MM.1S (cell line): ENCODE results near the gene SRSF3.
"Not testable (repeated sequence)": the region's sequence is repeated elsewhere in the genome, so short reads cannot be mapped to it uniquely, and the experiment has no call there.

Source experiments
- DNase-seq: peaks from one replicate; pipeline ENCODE4 v3.0.0-alpha.2; 2015
- H2AFZ ChIP-seq: fragments of 300-600 bp; sonication (generic); 2 replicates; pipeline ENCODE4 v1.6.0; 2016; ENCODE audit warnings: antibody characterized with exemption, low read length
- H3F3A ChIP-seq: fragments of 300-600 bp; sonication (generic); 2 replicates; pipeline ENCODE4 v1.6.1; 2016; ENCODE audit warnings: mild to moderate bottlenecking, antibody characterized with exemption, low read length, moderate library complexity, mixed read lengths; ENCODE audit not compliant: insufficient read depth
- H3K27ac ChIP-seq: fragments of 300-600 bp; sonication (generic); 2 replicates; pipeline ENCODE4 v1.5.1; 2016; ENCODE audit warnings: mild to moderate bottlenecking, low read length
- H3K27me3 ChIP-seq: fragments of 300-600 bp; sonication (generic); replicated peaks from 2 replicates; pipeline ENCODE4 v1.6.0; 2016; ENCODE audit warnings: low read length; ENCODE audit not compliant: insufficient read depth
- H3K36me3 ChIP-seq: fragments of 300-600 bp; sonication (generic); replicated peaks from 2 replicates; pipeline ENCODE4 v1.6.1; 2016; ENCODE audit warnings: mild to moderate bottlenecking, low read length, mixed read lengths; ENCODE audit not compliant: insufficient read depth
- H3K4me1 ChIP-seq: fragments of 300-600 bp; sonication (generic); 2 replicates; pipeline ENCODE4 v1.6.1; 2016; ENCODE audit warnings: low read length, mixed read lengths
- H3K4me2 ChIP-seq: fragments of 300-600 bp; sonication (generic); 2 replicates; pipeline ENCODE4 v1.6.0; 2016; ENCODE audit warnings: low read depth, low read length
- H3K4me3 ChIP-seq: fragments of 300-600 bp; sonication (generic); 2 replicates; pipeline ENCODE4 v1.5.1; 2016; ENCODE audit warnings: low read length, mixed read lengths
- H3K79me2 ChIP-seq: fragments of 300-600 bp; sonication (generic); 2 replicates; pipeline ENCODE4 v1.6.1; 2016; ENCODE audit warnings: mixed run types, low read length, mixed read lengths
- H3K9ac ChIP-seq: fragments of 300-600 bp; sonication (generic); 2 replicates; pipeline ENCODE4 v1.6.1; 2016; ENCODE audit warnings: low read length, mixed read lengths
- H3K9me2 ChIP-seq: fragments of 300-600 bp; sonication (generic); replicated peaks from 2 replicates; pipeline ENCODE4 v1.6.1; 2016; ENCODE audit warnings: mild to moderate bottlenecking, low read length, mixed read lengths; ENCODE audit not compliant: insufficient read depth
- H3K9me3 ChIP-seq: fragments of 300-600 bp; sonication (generic); replicated peaks from 2 replicates; pipeline ENCODE4 v1.6.1; 2016; ENCODE audit warnings: mild to moderate bottlenecking, low read length, mixed read lengths; ENCODE audit not compliant: insufficient read depth
- H4K20me1 ChIP-seq: fragments of 300-600 bp; sonication (generic); 2 replicates; pipeline ENCODE4 v1.6.1; 2016; ENCODE audit warnings: mild to moderate bottlenecking, low read length, moderate library complexity, mixed read lengths; ENCODE audit not compliant: insufficient read depth
- CTCF ChIP-seq: fragments of 300-600 bp; sonication (generic); IDR thresholded peaks from 2 replicates; pipeline ENCODE4 v1.5.1; 2016; ENCODE audit warnings: antibody characterized with exemption, low read length, mixed read lengths
- EZH2 ChIP-seq: fragments of 300-600 bp; sonication (generic); optimal IDR thresholded peaks from 2 replicates; pipeline ENCODE3; 2017; ENCODE audit warnings: low read depth, mild to moderate bottlenecking, antibody characterized with exemption, low read length, mixed read lengths
- EZH2phosphoT487 ChIP-seq: fragments of 300-600 bp; sonication (generic); IDR thresholded peaks from 2 replicates; pipeline ENCODE4 v1.6.1; 2018; ENCODE audit warnings: antibody characterized with exemption, low read length

The SRSF3 gene

GRCh38 chr6:36604090-36605060, 10.2 kb downstream of the SRSF3 start:
- no peak for DNase-seq
- Histone ChIP-seq H3K9me2 (no peaks in the 10 kb centered on the region), H3K36me3 (peaks cover 48% of the 10 kb centered on the region), H3K4me2 (no peak overlapping the region), H3K79me2 (peaks cover 80% of the 10 kb centered on the region), H3F3A (peaks cover 77% of the 10 kb centered on the region), H3K4me3 (no peak overlapping the region), H2AFZ (no peak overlapping the region), H3K9ac (no peak overlapping the region), H3K27ac (no peak overlapping the region), H4K20me1 (peaks cover 63% of the 10 kb centered on the region), H3K9me3 (no peaks in the 10 kb centered on the region), H3K27me3 (no peaks in the 10 kb centered on the region), H3K4me1 (peaks cover 16% of the 10 kb centered on the region)
- TF ChIP-seq EZH2phosphoT487: no peak
- TF ChIP-seq EZH2: no peak
- no peak for TF ChIP-seq CTCF

GRCh38 chr6:36605143-36605542, 11.0 kb downstream of the SRSF3 start:
- H3K4me1 ChIP-seq: peaks cover 8% of the 10 kb centered on the region; the same call in 1 of the 2 replicates
- no peaks in the 10 kb centered on the region for H3K27me3 ChIP-seq
- no peak overlapping the region for H3K4me2 ChIP-seq
- no peak overlapping the region for H3K9ac ChIP-seq
- no peak overlapping the region for H3K4me3 ChIP-seq
- no peak overlapping the region for H2AFZ ChIP-seq
- peaks cover 83% of the 10 kb centered on the region for H3F3A ChIP-seq
- DNase-seq: no peak
- TF ChIP-seq CTCF: no peak
- TF ChIP-seq EZH2phosphoT487: no peak
- no peak for TF ChIP-seq EZH2
- H3K27ac ChIP-seq: no peak overlapping the region
- peaks cover 41% of the 10 kb centered on the region for H3K36me3 ChIP-seq
- no peaks in the 10 kb centered on the region for H3K9me2 ChIP-seq
- H4K20me1 ChIP-seq: peaks cover 55% of the 10 kb centered on the region
- peaks cover 75% of the 10 kb centered on the region for H3K79me2 ChIP-seq
- H3K9me3 ChIP-seq: no peaks in the 10 kb centered on the region

- Histone ChIP-seq H2AFZ (no peak overlapping the region), H3K9me3 (no peaks in the 10 kb centered on the region), H3K9ac (no peak overlapping the region), H4K20me1 (peaks cover 49% of the 10 kb centered on the region), H3K4me3 (no peak overlapping the region), H3K27ac (no peak overlapping the region), H3K36me3 (peaks cover 38% of the 10 kb centered on the region), H3K79me2 (peaks cover 68% of the 10 kb centered on the region), H3K4me2 (no peak overlapping the region), H3K4me1 (peaks cover 13% of the 10 kb centered on the region), H3F3A (peaks cover 85% of the 10 kb centered on the region), H3K9me2 (no peaks in the 10 kb centered on the region), H3K27me3 (no peaks in the 10 kb centered on the region)
- DNase-seq: no peak
- TF ChIP-seq EZH2 (no peak), CTCF (peak; percentile 9; the same call in 1 of the 2 replicates)
These were observed 11.6 kb downstream of the SRSF3 start for GRCh38 chr6:36605560-36606391.

- Histone ChIP-seq H3F3A (peaks cover 83% of the 10 kb centered on the region), H3K79me2 (peaks cover 53% of the 10 kb centered on the region), H4K20me1 (peaks cover 38% of the 10 kb centered on the region), H3K4me1 (peaks cover 17% of the 10 kb centered on the region), H3K36me3 (peaks cover 27% of the 10 kb centered on the region)
- H3K27ac ChIP-seq, H3K4me2 ChIP-seq, DNase-seq, H3K9ac ChIP-seq, H3K27me3 ChIP-seq, H3K4me3 ChIP-seq, H3K9me2 ChIP-seq, H2AFZ ChIP-seq, H3K9me3 ChIP-seq: not testable (repeated sequence)
These were observed 13.1 kb downstream of the SRSF3 start for GRCh38 chr6:36607305-36607682.
